Thyroid gland (tissue), 4 donors: ENCODE data around the gene UHMK1. TPM values are rescaled to one million over a fixed set of nuclear protein-coding genes. Genes with fewer than 3 reads are reported as not detected.
"Not testable (repeated sequence)": the region's sequence is repeated elsewhere in the genome, so short reads cannot be mapped to it uniquely, and the experiment has no call there.

Experiments
- DNase-seq, 2 donors: peaks; one replicate each; pipeline ENCODE4 v3.0.0-alpha.2; 2019
- H3K27ac ChIP-seq, 3 donors: fragments of 200-600 bp; sonication (generic); 1 replicate in 2 of 3; 2 replicates in 1 of 3; pipeline ENCODE4 v1.5.1; 2016 to 2019; ENCODE audit warnings: mild to moderate bottlenecking in 1 of 3, moderate library complexity in 1 of 3
- H3K27me3 ChIP-seq: fragments of 200-600 bp; sonication (generic); one replicate; pipeline ENCODE4 v1.5.1; 2019
- H3K36me3 ChIP-seq, 2 donors: fragments of 200-600 bp; sonication (generic); one replicate each; pipeline ENCODE4 v1.5.1; 2016 to 2019
- H3K4me1 ChIP-seq, 2 donors: fragments of 200-600 bp; sonication (generic); one replicate each; pipeline ENCODE4 v1.5.1; 2017 to 2019
- H3K4me3 ChIP-seq, 3 donors: fragments of 200-600 bp; sonication (generic); replicated peaks in 1 of 3; 1 replicate in 2 of 3; 2 replicates in 1 of 3; pipeline ENCODE4 v1.5.1; 2016; ENCODE audit warnings: mild to moderate bottlenecking in 1 of 3
- H3K9me3 ChIP-seq: fragments of 200-600 bp; sonication (generic); one replicate; pipeline ENCODE4 v1.5.1; 2017
- CTCF ChIP-seq, 6 experiments: fragments of 200-600 bp in 3 of 6; fragments of 450-650 bp in 3 of 6; sonication (generic) in 3 of 6; IDR thresholded peaks; one replicate each; pipeline ENCODE4 v1.5.1; 2016 to 2019; ENCODE audit warnings: antibody characterized with exemption in 6 of 6, mild to moderate bottlenecking in 2 of 6, inconsistent platforms in 1 of 6, moderate library complexity in 1 of 6
- POLR2A ChIP-seq, 2 donors: fragments of 450-650 bp; IDR thresholded peaks; one replicate each; pipeline ENCODE4 v1.6.1; 2017; ENCODE audit warnings: antibody characterized with exemption in 2 of 2, mild to moderate bottlenecking in 2 of 2, moderate library complexity in 1 of 2
- WGBS, 2 donors: methylation state at CpG; one replicate each; pipeline ENCODE4 v1.1.5; 2017; 5-methylcytosine and 5-hydroxymethylcytosine counted together
- intact Hi-C: fragments of 100-400 bp; cut with DNase I; formaldehyde crosslinking; loops from one replicate; pipeline ENCODE4 v1.15.1; 2023
- total RNA-seq, 4 donors: library from RNA; depleted of rRNA; stranded (reverse); fragments of >200 nt; gene quantifications; one replicate each; pipeline ENCODE4 v1.2.3, GENCODE V29; 2016

UHMK1 gene
- total RNA-seq, 4 donors from 2014 or later, result 44.3 to 62.0 (median 57.1) TPM

GRCh38 chr1:162564762-162565218 is 67.2 kb downstream of the UHMK1 start:
- Histone ChIP-seq H3K36me3 (peaks cover 0 to 2% of the 10 kb centered on the region in 2 donors), H3K4me1 (peaks cover 7 to 10% of the 10 kb centered on the region in 2 donors), H3K9me3 (no peaks in the 10 kb centered on the region), H3K27ac (no peak overlapping the region), H3K4me3 (no peak overlapping the region), H3K27me3 (no peaks in the 10 kb centered on the region)
- intact Hi-C loops, result no loop called here
- TF ChIP-seq CTCF (IDR thresholded peaks at IDR 0.05) (no peak), POLR2A (IDR thresholded peaks at IDR 0.05) (no peak)
- WGBS, 2 donors, result 91% methylated on average over 5 of the region's 5 CpGs
- no peak for DNase-seq

GRCh38 chr1:162565460-162565859 is 67.8 kb downstream of the UHMK1 start:
- DNase-seq, result no peak
- H3K4me1 ChIP-seq, result peaks cover 4 to 8% of the 10 kb centered on the region in 2 donors
- no peaks in the 10 kb centered on the region for H3K27me3 ChIP-seq
- intact Hi-C loops, result no loop called here
- no peaks in the 10 kb centered on the region for H3K9me3 ChIP-seq
- no peak overlapping the region for H3K27ac ChIP-seq
- TF ChIP-seq CTCF (IDR thresholded peaks at IDR 0.05) (no peak), POLR2A (IDR thresholded peaks at IDR 0.05) (no peak)
- H3K4me3 ChIP-seq, result no peak overlapping the region
- peaks cover 0 to 2% of the 10 kb centered on the region in 2 donors for H3K36me3 ChIP-seq

- Histone ChIP-seq H3K36me3 (peaks cover 0 to 5% of the 10 kb centered on the region in 2 donors), H3K9me3 (no peaks in the 10 kb centered on the region), H3K4me1 (peaks cover 0 to 4% of the 10 kb centered on the region in 2 donors), H3K4me3 (no peak overlapping the region), H3K27ac (no peak overlapping the region), H3K27me3 (no peaks in the 10 kb centered on the region)
- DNase-seq, result no peak
- intact Hi-C loops, result no loop called here
- 90 to 100% methylated on average over 1 of the region's 1 CpG for WGBS, 2 donors
- TF ChIP-seq POLR2A (IDR thresholded peaks at IDR 0.05) (no peak), CTCF (IDR thresholded peaks at IDR 0.05) (no peak)
These were observed 69.3 kb downstream of the UHMK1 start for GRCh38 chr1:162566870-162567269.

- H3K27ac ChIP-seq, result no peak overlapping the region
- intact Hi-C loops, result no loop called here
- H3K27me3 ChIP-seq, result no peaks in the 10 kb centered on the region
- H3K36me3 ChIP-seq, result peaks cover 0 to 5% of the 10 kb centered on the region in 2 donors
- TF ChIP-seq POLR2A (IDR thresholded peaks at IDR 0.05), result no peak
- no peak for TF ChIP-seq CTCF (IDR thresholded peaks at IDR 0.05)
- WGBS, 2 donors, result 80% methylated on average over 4 of the region's 4 CpGs
- H3K9me3 ChIP-seq, result no peaks in the 10 kb centered on the region
- H3K4me3 ChIP-seq, result no peak overlapping the region
- DNase-seq, result no peak
- no peaks in the 10 kb centered on the region for H3K4me1 ChIP-seq
These were observed 71.2 kb downstream of the UHMK1 start for GRCh38 chr1:162568802-162569201.

DNA sequence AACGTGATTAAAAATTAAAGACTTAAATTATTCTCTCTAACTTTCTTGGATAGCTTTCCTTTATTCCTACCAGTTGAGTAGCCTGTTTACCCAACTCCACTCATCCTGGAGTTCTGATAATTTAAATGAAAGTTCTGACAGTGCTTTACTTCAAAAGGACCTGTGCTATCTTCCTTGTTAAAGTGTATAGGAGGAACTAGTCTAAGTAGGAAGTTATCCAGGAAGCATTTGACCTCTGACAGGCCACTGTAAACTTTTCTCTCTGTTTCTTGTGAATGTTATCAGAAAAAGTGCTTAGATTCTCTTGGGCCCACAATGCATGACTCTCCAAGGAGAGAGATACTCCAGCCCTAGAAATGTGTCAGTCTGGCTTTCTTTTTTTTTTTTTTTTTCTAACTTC is 73.1 kb downstream of the UHMK1 start:
- DNase-seq, result no peak
- H3K27ac ChIP-seq, result no peak overlapping the region
- no peaks in the 10 kb centered on the region for H3K9me3 ChIP-seq
- no peak overlapping the region for H3K4me3 ChIP-seq
- peaks cover 0 to 5% of the 10 kb centered on the region in 2 donors for H3K36me3 ChIP-seq
- intact Hi-C loops, result no loop called here
- H3K4me1 ChIP-seq, result no peaks in the 10 kb centered on the region
- WGBS, 2 donors, result 84 to 92% methylated on average over 1 of the region's 1 CpG
- H3K27me3 ChIP-seq, result no peaks in the 10 kb centered on the region
- TF ChIP-seq CTCF (IDR thresholded peaks at IDR 0.05) (no peak), POLR2A (IDR thresholded peaks at IDR 0.05) (no peak)

DNA sequence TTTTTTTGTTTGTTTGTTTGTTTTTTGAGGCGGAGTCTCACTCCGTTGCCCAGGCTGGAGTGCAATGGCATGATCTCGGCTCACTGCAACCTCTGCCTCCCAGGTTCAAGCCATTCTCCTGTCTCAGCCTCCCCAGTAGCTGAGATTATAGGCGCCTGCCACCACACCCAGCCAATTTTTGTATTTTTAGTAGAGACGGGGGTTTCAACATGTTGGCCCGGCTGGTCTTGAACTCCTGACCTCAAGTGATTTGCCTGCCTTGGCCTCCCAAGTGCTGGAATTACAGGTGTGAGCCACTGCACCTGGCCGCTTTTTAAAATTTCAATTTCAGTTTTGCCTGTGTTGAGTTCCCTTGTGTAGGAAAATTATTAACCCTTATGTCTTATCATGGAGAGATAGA is 73.5 kb downstream of the UHMK1 start:
- H3K27me3 ChIP-seq, DNase-seq, H3K9me3 ChIP-seq, H3K27ac ChIP-seq, intact Hi-C loops, H3K4me3 ChIP-seq, H3K36me3 ChIP-seq, H3K4me1 ChIP-seq: not testable (repeated sequence)
- 95 to 98% methylated on average over 7 of the region's 7 CpGs for whole genome bisulfite sequencing, 2 donors
